A549 (cell line): Measurements from ENCODE around the gene TRPM4.

ENCODE experiments used
- BHLHE40 ChIP-seq: IDR thresholded peaks from 2 replicates; pipeline ENCODE4 v1.6.1; 2012; ENCODE audit warnings: low read depth, low read length, inconsistent platforms
- CTCF ChIP-seq: fragments of >200 bp; sonication (Bioruptor Twin); formaldehyde crosslinking; IDR thresholded peaks from 3 replicates; pipeline ENCODE4 v1.5.1; 2016
- ELK1 ChIP-seq: fragments of 150-350 bp; IDR thresholded peaks from 2 replicates; pipeline ENCODE4 v1.6.1; 2014; ENCODE audit warnings: low read depth, mild to moderate bottlenecking, low read length
- RAD21 ChIP-seq, 2 experiments: fragments of >200 bp in 1 of 2; sonication (Bioruptor Twin) in 1 of 2; formaldehyde crosslinking in 1 of 2; IDR thresholded peaks in 1 of 2; conservative IDR thresholded peaks in 1 of 2; 2 replicates in 1 of 2; 3 replicates in 1 of 2; pipeline ENCODE4 v1.6.1; 2012 to 2018; ENCODE audit warnings: inconsistent platforms in 1 of 2
- TP53 ChIP-seq: fragments of 250-450 bp; sonication (Bioruptor Pico); IDR thresholded peaks from 2 replicates; pipeline ENCODE4 v1.5.0; 2021; ENCODE audit warnings: mild to moderate bottlenecking, moderate library complexity

DNA sequence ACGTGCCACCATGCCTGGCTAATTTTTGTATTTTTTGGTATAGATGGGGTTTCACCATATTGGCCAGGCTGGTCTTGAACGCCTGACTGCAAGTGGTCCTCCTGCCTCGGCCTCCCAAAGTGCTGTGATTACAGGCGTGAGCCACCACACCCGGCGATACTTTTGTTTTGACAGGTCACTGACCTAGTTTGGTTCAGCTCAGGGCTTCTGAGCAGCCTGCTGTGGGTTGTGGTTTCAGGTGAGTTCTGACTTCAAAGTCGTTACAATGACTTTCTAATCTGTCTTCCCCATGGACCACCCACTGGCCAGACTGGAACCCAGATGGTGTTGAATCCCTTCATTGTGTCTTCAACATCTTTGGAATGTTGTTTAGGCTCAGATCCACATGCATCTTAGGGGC lies 73.8 kb downstream of the TRPM4 start:
- TF ChIP-seq CTCF (no peak), BHLHE40 (no peak), RAD21 (conservative IDR thresholded peaks at IDR 0.05 in 1 of 2, IDR thresholded peaks at IDR 0.05 in 1 of 2) (no peak), ELK1 (no peak), TP53 (CRISPR knock-in tag) (no peak)
